HG03575 (cell line): Measurements from ENCODE around the gene FNIP1.
"Not testable (repeated sequence)": the region's sequence is repeated elsewhere in the genome, so short reads cannot be mapped to it uniquely, and the experiment has no call there.

Source experiments
- ATAC-seq: cut with Tn5 transposase; IDR thresholded peaks from one replicate; pipeline ENCODE4 v1.9.1; 2021; ENCODE audit not compliant: unreplicated experiment, insufficient number of reproducible peaks, low FRiP score; ENCODE audit errors: extremely low read depth

Gene FNIP1

GRCh38 chr5:131716650-131717049, 80.2 kb downstream of the FNIP1 start:
- ATAC-seq, result no peak

- ATAC-seq, result no peak
Measured at GRCh38 chr5:131710391-131710790, 86.4 kb downstream of the FNIP1 start.

GRCh38 chr5:131709043-131709442, 87.8 kb downstream of the FNIP1 start:
- no peak for ATAC-seq

DNA sequence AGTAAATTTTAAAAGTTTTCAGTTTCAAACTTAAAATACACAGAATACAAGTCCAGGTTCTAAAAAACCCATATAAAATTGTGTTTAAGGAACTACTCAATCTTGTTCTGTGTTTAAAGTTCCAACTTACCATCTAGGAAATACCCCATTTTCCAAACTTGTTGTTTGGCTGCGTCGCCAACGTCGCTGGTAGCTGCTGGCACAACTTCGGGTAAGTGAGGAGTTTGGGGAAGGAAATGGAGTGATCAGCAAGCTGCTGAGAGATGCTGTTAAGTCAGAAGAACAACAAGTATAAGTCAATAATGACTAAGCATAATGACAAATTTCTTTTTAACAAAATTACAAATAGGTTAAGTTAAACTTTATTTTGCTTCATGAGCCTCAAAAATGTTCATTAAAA, 90.5 kb downstream of the FNIP1 start:
- ATAC-seq, result no peak

DNA sequence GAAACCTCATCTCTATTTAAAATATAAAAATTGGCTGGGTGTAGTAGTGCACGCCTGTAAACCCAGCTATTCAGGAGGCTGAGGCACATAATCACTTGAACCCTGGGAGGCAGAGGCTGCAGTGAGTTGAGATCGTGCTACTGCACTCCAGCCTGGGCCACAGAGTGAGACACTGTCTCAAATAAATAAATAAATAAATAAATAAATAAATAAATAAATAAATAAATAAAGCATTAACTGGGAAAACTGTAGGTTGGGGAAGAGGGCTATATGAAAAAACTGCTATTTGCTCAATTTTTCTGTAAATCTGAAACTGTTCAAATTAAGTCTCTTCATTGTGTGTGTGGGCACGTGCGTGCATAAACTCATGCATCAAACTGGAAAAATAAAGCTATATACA, 101.9 kb downstream of the FNIP1 start:
- ATAC-seq, result no peak

DNA sequence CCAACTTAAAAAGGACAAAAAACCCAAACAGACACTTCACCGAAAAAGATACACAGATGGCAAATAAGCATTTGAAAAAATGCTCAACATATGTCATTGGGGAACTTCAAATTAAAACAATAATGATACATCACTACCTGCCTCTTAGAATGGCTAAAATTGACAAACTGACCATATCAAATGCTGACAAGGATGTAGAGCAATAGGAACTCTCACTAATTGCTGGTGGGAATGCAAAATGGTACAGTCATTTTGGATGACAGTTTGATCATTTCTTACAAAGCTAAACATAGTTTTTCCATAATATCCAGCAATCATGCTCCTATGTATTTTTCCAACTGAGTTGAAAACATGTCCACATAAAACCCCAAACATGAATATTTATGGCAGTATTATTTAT, 102.9 kb downstream of the FNIP1 start:
- ATAC-seq, result no peak

- ATAC-seq, result no peak
Measured at GRCh38 chr5:131685516-131686171, 111.2 kb downstream of the FNIP1 start.

- no peak for ATAC-seq
Measured at GRCh38 chr5:131684595-131684994, 112.2 kb downstream of the FNIP1 start.

GRCh38 chr5:131684051-131684450, 112.8 kb downstream of the FNIP1 start:
- ATAC-seq, result no peak

DNA sequence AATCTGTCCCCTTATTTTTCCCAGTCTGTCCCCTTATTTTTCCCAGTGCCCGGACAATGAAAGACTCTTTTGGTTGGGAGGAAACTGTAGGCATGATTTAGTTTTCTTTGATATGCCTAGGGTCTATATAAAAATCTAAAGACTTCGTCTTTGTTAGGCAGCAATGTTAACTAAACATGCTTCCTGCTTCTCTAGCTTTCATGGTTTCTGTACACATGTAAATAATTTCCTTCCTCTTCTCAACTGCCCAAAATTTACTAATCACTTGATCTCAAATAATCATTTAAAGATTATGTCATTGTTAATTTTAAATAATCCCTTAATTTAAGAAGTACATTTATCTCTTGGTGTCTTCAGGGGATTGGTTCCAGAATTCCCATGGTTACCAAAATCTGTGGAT, 114.0 kb downstream of the FNIP1 start:
- no peak for ATAC-seq

DNA sequence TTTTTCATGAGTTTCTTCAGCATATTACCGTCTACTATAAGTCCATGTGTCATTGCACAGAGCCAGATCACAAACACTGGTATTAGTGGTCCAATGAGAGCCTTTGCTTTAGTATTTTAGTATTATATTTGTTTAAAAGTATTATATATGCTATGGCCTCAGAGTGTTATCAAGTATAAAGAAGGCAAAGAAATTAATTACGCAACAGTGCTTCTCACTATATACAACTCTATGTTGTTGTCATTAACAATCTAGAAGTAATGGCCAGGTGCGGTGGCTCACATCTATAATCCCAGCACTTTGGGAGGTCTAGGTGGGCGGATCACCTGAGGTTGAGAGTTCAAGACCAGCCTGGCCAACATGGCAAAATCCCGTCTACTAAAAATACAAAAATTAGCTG, 114.6 kb downstream of the FNIP1 start:
- ATAC-seq, result no peak

- no peak for ATAC-seq
Measured at GRCh38 chr5:131679911-131680310, 116.9 kb downstream of the FNIP1 start.

GRCh38 chr5:131678273-131678672, 118.5 kb downstream of the FNIP1 start:
- not testable (repeated sequence) for ATAC-seq

DNA sequence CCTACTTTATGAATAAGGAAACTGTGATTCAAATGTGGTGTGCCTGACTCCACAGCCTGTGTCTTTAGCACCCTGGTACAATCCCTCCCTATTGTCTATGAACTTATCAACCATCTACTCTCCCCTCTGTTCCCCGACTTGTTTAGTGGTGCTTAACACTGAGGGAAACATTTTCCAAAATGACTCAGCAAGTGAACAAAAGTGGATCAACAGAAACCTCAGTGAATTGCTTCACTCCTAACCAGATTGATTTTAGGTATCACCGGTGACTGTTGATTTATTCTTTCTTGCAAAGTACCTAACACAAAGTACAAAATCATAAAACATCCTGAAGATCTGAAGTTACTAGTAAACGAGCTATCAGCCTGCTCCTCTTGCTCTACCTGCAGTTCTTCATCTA, 119.7 kb downstream of the FNIP1 start:
- no peak for ATAC-seq

DNA sequence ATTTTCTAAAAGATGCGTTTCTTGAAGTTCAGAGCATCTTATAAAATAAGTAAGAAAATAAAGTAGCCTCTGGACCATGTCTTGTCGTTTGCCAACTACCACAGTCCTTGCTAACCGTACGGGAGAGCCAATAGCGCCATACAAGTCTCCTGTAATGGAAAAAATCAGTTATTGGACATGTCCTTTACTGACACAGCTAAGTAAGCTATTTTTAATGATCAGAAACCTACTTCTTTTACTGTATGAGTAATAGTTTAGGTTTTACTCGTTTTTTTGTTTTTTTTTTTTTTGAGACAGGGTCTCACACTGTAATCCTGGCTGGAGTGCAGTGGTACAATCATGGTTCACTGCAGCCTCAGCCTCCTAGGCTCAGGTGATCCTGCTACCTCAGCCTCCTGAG, 124.0 kb downstream of the FNIP1 start:
- ATAC-seq, result no peak

- no peak for ATAC-seq
Measured at GRCh38 chr5:131671994-131672655, 124.7 kb downstream of the FNIP1 start.

DNA sequence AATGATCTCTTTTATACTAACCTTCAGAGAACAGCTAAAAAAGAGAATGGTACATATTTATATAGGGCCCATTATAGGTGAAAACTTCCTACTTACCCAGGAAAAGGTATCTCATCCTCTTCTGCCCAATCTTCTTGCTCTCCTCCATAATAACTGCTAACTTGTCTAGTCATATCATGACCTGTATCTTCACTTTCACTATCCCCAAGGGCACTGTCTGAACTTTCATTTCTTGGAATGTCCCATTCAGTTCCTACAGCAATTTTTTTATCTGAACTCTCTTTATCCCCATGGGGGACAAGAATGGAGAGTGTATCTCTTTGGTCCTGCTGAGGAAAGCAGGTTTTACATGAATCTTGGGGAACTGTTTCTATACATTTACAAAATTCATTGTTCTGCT, 125.4 kb downstream of the FNIP1 start:
- no peak for ATAC-seq

DNA sequence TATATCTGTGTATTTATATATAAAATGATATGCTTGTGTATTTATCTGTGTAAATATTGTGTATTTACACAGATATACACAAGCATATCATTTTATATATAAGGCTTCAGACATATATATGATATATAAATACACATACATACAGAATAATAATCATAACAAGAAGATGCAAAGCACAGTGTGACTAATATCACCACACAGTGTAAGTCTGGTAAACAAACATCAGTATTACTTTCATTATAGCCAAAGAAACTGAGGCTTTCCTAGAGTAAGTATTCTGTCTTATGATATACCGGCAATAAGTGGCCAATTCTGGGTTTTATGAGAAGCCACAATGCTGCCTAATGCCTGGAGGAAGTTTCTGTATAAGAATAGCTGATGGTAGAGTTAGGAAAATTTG, 131.9 kb downstream of the FNIP1 start:
- ATAC-seq, result no peak

- no peak for ATAC-seq
Measured at GRCh38 chr5:131661933-131662332, 134.9 kb downstream of the FNIP1 start.

DNA sequence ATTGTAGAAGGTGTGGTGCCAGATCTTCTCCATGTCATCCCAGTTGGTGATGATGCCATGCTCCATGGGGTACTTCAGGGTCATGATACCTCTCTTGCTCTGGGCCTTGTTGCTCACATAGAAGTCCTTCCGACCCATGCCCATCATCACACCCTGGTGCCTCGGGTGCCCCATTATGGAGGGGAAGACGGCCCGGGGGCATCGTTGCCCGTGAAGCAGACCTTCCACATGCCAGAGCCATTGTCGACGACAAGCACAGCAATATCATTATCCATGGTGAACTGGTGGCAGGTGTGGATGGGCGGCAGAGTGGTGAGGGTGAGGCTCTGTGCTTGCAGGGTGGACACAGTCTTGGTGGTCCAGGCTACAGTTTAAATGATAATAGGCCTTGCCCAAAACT, 137.0 kb downstream of the FNIP1 start:
- no peak for ATAC-seq

DNA sequence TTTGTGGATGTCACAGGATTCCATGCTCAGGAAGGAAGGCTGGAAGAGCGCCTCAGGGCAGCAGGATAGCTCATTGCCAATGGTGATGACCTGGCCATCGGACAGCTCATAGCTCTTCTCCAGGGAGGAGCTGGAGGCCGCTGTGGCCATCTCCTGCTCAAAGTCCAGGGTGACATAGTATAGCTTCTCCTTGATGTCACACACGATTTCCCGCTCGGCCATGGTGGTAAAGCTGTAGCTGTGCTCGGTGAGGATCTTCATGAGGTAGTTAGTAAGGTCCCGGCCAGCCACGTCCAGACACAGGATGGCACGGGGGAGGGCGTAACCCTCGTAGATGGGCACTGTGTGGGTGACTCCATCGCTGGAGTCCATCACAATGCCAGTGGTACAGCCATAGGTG, 137.5 kb downstream of the FNIP1 start:
- ATAC-seq, result no peak
